Activated CD4-positive, alpha-beta T cell treated with anti-CD3 and anti-CD28 coated beads, Interleukin-2, amount 50 U/mL, for 16 hours (primary cell): ENCODE measurements around the gene MIEN1.

Experiments used
- DNase-seq: peaks from one replicate; pipeline ENCODE4 v3.0.0-alpha.2; 2020

The MIEN1 gene

DNA sequence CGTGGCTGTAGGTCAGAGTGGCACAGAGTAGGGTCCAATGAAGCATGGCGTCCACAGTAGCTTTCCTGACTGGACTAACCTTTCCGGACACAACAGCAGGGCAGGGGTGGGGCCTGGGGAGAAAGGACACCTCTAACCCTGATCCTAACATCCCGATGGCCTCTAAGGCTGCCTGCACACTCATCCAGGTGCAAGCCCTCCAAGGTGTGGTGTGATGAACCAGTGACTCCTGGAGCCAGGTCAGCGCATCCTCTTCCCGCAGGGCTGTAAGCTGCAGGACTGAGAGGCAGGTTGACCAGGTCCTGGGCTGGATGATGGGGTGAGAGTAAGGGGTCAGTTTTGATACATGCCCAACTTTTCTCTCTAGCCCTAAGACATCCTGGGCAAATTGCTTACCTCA, 33.6 kb downstream of the MIEN1 start:
- DNase-seq: no peak

DNA sequence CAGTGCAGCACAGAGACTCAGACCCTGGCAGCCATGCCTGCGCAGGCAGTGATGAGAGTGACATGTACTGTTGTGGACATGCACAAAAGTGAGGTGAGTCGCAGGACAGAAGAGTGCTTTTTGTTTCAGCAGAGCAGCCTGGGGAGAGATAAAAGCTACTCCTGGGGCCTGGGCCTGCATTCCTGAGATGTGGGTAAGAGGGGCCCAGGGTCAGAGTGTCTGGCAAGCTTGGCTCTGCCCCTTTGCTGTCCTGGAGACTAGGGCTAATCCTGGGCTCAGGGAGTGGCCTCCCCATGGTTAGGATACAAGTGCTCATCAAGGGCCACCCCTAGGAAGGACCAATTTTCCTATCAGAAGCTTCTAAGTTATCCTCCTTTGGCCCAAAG, 35.2 kb downstream of the MIEN1 start:
- no peak for DNase-seq

DNA sequence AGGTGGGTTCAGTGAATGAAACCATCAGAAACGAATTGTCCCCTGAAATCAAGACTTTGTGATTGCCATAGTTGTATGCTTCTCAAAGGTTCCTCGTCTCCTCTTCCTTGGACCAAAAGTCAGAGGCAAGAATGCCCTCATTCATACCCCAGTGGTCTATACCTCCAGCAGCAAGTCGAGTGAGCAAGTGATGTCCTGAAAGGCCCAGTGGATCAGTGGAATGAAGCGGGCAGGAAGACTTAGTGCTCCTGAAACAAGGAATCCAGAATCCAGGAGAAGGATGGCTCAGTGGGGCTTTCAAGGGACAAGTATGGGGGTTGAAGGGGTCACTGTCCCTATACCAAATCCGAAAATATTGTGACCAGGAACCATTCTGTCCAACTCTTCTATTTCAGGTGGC, 35.7 kb downstream of the MIEN1 start:
- no peak for DNase-seq

DNA sequence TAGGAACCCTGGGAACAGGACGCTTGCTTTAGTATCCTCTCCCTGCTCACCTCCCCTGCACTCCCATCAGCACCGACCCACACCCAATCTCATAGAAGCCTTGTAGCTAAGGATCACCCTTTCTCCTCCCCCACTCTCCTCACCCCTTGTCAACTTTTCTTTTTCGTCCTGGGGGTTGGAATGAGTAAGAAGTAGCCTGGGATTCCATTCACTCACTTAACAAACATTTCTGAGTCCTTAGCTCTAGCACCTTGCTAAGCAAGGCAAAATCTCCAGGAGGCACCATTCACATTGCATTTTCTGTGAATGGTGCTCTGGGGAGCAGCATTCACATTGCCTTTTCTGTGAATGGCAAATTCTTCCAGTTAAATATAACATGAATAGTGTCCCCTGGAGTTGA, 41.4 kb downstream of the MIEN1 start:
- no peak for DNase-seq

DNA sequence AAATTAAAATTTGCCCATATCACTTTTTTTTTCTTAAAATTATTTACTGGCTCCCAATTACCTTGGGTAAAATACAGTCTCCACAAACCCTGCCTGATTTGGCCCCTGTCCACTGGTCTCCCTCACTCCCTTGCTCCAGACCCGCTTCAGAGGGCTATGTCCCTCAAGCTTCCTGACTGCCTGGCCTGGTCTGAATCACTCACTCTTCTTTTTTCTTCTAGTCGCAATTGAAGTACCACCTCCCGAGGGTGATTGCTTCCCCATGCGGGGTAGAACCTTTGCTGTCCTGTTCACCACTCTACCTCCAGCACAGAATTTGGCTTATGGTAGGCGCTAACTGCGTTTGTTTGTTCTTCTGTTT, 41.9 kb downstream of the MIEN1 start:
- no peak for DNase-seq

DNA sequence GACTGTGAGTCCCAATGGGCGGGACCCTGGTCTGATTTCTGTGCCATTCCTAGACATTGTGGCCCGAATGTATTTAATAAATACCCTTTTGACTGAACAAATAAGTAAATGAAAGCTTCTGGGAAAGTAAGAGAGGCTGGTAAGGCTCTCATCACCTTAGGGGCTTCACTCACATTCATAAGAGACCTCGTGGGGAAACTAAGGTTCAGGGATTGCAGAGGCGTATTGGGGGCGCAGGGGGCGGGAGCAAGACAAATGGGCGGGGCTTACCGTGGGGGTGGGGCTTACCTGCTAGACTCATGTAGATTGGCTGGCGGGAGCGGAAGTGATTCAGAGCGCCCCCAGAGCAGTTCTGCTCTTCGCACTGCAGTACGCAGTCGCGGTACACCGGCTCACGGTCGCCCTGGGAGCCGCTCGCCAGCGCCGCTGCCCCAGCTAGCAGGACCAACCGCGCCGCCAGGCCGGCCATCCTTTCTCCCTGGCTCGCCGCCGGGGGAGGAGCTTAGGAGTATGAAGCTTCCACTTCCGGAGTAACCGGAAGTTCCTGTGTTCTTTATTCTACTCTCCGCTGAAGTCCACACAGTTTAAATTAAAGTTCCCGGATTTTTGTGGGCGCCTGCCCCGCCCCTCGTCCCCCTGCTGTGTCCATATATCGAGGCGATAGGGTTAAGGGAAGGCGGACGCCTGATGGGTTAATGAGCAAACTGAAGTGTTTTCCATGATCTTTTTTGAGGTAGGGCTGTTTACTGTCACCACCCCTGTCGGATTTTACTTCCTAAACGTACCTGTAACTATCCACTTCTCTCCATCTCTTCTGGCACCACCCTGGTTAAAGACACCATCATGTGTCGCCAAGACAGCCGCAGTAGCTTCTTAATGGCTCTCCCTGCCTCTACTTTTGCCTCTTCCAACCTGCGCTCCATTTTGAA, 42.5 kb downstream of the MIEN1 start, which contains the start of gene PGAP3:
PGAP3 (minus strand) TSS at position 512 of the 929 bp plus-strand sequence; CDS start at position 469, 43 bp downstream.
- peak; percentile 89 for DNase-seq

DNA sequence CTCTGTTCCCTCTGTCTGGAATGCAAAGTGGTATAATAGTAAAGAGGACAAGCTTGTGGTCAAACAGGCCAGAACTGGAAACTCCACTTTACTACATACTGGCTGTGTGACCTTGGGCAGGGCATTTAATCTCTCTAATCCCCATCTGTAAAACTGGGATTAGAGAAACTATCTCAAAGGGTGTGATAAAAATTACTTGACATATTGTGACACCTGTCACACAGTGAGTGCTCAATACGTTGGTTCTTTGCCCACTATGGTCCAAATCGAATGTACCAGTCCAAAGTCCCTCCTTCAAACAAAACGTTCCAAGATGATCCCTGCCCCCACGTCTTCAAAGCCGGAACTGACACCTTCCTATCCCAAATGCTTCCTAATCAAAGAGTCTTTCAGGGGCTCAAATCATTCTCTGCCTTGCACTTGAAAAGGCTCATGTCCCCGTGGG, 43.2 kb downstream of the MIEN1 start:
- no peak for DNase-seq

DNA sequence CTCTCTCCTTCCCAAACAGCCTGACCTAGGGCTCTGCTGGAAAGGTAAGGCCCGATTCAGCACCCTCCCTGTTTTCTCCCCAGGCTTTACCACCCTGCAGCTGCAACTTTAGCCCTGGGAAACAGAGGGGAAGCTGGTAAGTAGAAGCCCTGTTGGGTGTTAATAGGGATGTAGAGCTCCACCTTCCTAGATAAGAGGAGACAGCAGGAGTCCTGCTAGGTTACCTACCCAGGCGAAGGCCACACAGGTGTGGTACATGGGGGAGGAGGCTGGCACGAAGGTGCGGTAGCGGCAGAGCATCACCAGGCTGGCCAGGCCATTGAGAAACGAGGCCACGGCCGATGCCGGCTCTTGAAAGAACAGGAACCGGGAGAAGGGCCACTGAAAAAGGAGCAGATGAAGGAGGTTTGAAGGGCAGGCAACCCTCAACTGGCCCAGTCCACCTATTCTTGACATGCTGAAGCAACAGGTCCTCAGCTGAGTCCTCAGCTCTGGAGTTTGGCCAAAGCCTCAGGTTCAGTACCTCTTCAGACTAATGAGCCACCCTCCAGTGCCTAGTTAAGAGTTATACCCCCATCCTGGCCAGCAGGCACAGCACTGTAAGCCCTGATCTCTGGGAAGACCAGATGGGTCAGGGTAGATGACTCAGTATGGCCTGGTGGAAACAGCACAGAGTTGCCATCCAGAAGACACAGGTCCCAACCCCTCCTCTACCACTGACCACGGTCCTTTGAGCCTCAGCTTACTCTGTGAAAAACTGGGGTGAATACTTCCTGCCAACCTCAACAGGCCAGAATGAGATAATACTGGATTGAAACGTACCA, 45.8 kb downstream of the MIEN1 start:
- no peak for DNase-seq

DNA sequence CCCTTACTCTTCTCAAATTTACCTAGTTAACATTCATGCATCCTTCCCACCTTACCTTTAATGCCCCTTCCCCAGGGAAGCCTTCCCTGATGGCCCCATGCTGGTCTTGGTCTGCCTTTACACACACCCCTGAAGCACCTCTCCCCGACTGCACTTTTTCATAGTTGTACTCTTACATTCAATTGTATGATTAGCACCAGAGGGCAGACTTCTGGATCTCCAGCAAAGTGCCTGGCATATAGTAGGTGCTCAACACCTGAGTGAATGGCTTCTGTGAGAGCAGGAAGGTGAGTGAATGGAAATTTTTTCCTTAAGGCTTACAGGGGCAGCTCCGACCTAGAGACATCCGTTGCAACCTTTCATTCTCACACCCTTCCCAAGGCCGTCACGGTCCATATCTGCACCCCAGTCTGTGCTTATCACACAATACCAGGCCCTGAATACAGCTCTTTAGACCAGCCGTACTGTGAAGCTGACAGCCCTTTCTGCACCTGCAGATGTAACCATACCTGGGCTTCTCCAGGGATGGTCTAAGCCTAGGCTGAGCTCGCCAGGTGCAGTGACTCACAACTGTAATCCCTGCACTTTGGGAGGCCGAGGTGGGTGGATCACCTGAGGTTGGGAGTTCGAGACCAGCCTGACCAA, 46.9 kb downstream of the MIEN1 start:
- no peak for DNase-seq

DNA sequence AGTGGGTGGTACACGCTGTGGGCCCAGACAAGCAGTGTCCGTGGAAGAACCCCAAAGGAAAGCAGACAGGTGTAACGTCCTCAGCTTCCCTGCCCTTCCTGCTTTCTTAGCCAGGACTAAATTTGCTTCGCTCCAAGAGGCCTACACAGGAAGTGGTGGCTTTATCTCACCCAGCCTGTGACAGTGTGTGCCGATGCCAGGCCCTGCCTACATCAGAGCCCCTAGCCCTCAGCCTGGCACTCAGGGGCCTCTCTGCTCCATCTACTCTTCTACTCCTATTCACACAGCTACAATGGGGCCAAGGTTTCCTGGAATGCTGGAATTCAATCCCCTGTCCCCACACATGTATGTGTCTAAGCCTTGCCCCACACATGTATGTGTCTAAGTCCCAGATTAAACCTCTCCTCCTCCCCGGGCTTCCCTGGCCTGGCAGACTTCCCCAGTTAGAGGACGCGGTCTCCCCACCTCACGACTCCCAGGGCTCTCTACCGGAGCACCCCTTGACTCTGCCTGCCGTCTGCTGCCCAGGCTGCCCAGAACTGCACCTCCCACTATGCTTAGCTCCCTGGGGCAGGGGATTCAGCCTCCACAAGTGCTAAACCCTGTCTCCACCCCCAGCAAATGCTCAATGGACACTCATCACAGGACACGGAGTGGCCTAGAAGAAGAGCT, 50.7 kb downstream of the MIEN1 start:
- DNase-seq: no peak
